Left lung (tissue), 14 donors: Measurements from ENCODE around the gene SAT1. TPM values are rescaled to one million over a fixed set of nuclear protein-coding genes. Genes with fewer than 3 reads are reported as not detected.

ENCODE experiments used
- ATAC-seq: fragments of 200-7000 bp; cut with Tn5 transposase; one replicate; pipeline ENCODE4 v1.9.1; 2020; ENCODE audit warnings: moderate library complexity
- DNase-seq, 4 donors: peaks; one replicate each; pipeline ENCODE4 v3.0.0-alpha.2; 2013 to 2020
- H3K27ac ChIP-seq, 2 donors: fragments of 200-600 bp; sonication (generic) in 1 of 2; one replicate each; pipeline versions ENCODE4 v1.5.0 to v1.8.0; 2020 to 2021
- H3K27me3 ChIP-seq, 2 donors: fragments of 200-600 bp; sonication (generic) in 1 of 2; one replicate each; pipeline versions ENCODE4 v1.5.0 to v1.8.0; 2020 to 2021
- H3K36me3 ChIP-seq, 2 donors: fragments of 200-600 bp; sonication (generic) in 1 of 2; one replicate each; pipeline versions ENCODE4 v1.5.0 to v1.8.0; 2020 to 2021
- H3K4me1 ChIP-seq, 2 donors: fragments of 200-600 bp; one replicate each; pipeline ENCODE4 v1.8.0; 2021
- H3K4me3 ChIP-seq, 2 donors: fragments of 200-600 bp; sonication (generic) in 1 of 2; one replicate each; pipeline versions ENCODE4 v1.5.0 to v1.8.0; 2020 to 2021; ENCODE audit warnings: mild to moderate bottlenecking in 1 of 2
- H3K9me3 ChIP-seq, 2 donors: fragments of 200-600 bp; sonication (generic) in 1 of 2; one replicate each; pipeline versions ENCODE4 v1.5.0 to v1.8.0; 2020 to 2021
- intact Hi-C, 2 donors: fragments of 100-400 bp; cut with DNase I; formaldehyde crosslinking; loops; one replicate each; pipeline versions ENCODE4 v1.11.2 to v1.14.2; 2022
- long read RNA-seq, 12 donors: library from polyadenylated mRNA in 2 of 12; unstranded in 2 of 12; transcript quantifications; one replicate each; pipeline ENCODE4 v2.0.0 and lab custom pipeline, GENCODE V29; 2019 to 2026
- polyA plus RNA-seq, 6 donors: library from polyadenylated mRNA; unstranded; fragments of 120-200 nt; gene quantifications; one replicate each; pipeline ENCODE4 v1.2.1, GENCODE V29; 2013; ENCODE audit not compliant: insufficient read length in 6 of 6
- total RNA-seq, 2 donors: library from RNA; stranded (reverse); fragmentation: NEBNext Ultra II Directional; extraction: Animal tissue kit (Norgen Biotek cat#: 25700); gene quantifications; one replicate each; pipeline ENCODE4 v1.2.1, GENCODE V29; 2021
- TF ChIP-seq, protein P1 (sequence below), 2 donors: fragments of 200-600 bp; sonication (generic) in 1 of 2; IDR thresholded peaks; one replicate each; pipeline versions ENCODE4 v1.5.0 to v1.8.0; 2021; ENCODE audit warnings: antibody characterized with exemption in 2 of 2
- donor health status: DM: no; HTN: yes; CAD: no.
- donor health status: DM: no; HTN: no; CAD: no.

The SAT1 gene
- total RNA-seq (100 to 1,000 TPM; 723 to 970 TPM), polyA plus RNA-seq (100 to 1,000 TPM; 266 to 434 (median 355) TPM)
- long read RNA-seq, donor 1, transcript SAT1-204 (6 exons, 1,065 nt) = minor isoform, 95 of 317 reads
- long read RNA-seq, donor 1, transcript SAT1-202 (3 exons, 909 nt) = minor isoform, 46 of 317 reads
- long read RNA-seq, donor 1, transcript SAT1-207 (3 exons, 1,033 nt) = major isoform, 113 of 317 reads
- long read RNA-seq, donor 1, transcript SAT1-201 (2 exons, 801 nt) = minor isoform, 21 of 317 reads
- long read RNA-seq, donor 1, partial matches to known transcripts = 13 of 317 reads
- long read RNA-seq, donor 1, other reads (novel, unspliced or antisense) = 17 of 317 reads
- long read RNA-seq, donor 2, transcript SAT1-204 (6 exons, 1,065 nt) = minor isoform, 53 of 184 reads
- long read RNA-seq, donor 2, transcript SAT1-209 (7 exons, 1,135 nt) = minor isoform, 13 of 184 reads
- long read RNA-seq, donor 2, transcript SAT1-207 (3 exons, 1,033 nt) = major isoform, 77 of 184 reads
- long read RNA-seq, donor 2, transcript SAT1-202 (3 exons, 909 nt) = minor isoform, 23 of 184 reads
- long read RNA-seq, donor 2, partial matches to known transcripts = 0 of 184 reads
- long read RNA-seq, donor 2, other reads (novel, unspliced or antisense) = 8 of 184 reads
- long read RNA-seq, donor 3, transcript SAT1-207 (3 exons, 1,033 nt) = major isoform, 78 of 156 reads
- long read RNA-seq, donor 3, transcript SAT1-202 (3 exons, 909 nt) = minor isoform, 16 of 156 reads
- long read RNA-seq, donor 3, transcript SAT1-201 (2 exons, 801 nt) = minor isoform, 5 of 156 reads
- long read RNA-seq, donor 3, transcript SAT1-204 (6 exons, 1,065 nt) = minor isoform, 38 of 156 reads
- long read RNA-seq, donor 3, partial matches to known transcripts = 0 of 156 reads
- long read RNA-seq, donor 3, other reads (novel, unspliced or antisense) = 10 of 156 reads
- long read RNA-seq, donor 4, transcript SAT1-202 (3 exons, 909 nt) = minor isoform, 110 of 781 reads
- long read RNA-seq, donor 4, transcript SAT1-207 (3 exons, 1,033 nt) = minor isoform, 18 of 781 reads
- long read RNA-seq, donor 4, transcript SAT1-204 (6 exons, 1,065 nt) = major isoform, 586 of 781 reads
- long read RNA-seq, donor 4, transcript SAT1-209 (7 exons, 1,135 nt) = minor isoform, 13 of 781 reads
- long read RNA-seq, donor 4, partial matches to known transcripts = 4 of 781 reads
- long read RNA-seq, donor 4, other reads (novel, unspliced or antisense) = 39 of 781 reads
- long read RNA-seq, donor 5, transcript SAT1-207 (3 exons, 1,033 nt) = minor isoform, 77 of 262 reads
- long read RNA-seq, donor 5, transcript SAT1-201 (2 exons, 801 nt) = minor isoform, 20 of 262 reads
- long read RNA-seq, donor 5, transcript SAT1-204 (6 exons, 1,065 nt) = major isoform, 82 of 262 reads
- long read RNA-seq, donor 5, transcript SAT1-202 (3 exons, 909 nt) = minor isoform, 40 of 262 reads
- long read RNA-seq, donor 5, partial matches to known transcripts = 0 of 262 reads
- long read RNA-seq, donor 5, other reads (novel, unspliced or antisense) = 21 of 262 reads
- long read RNA-seq, donor 6, transcript SAT1-201 (2 exons, 801 nt) = minor isoform, 23 of 211 reads
- long read RNA-seq, donor 6, transcript SAT1-207 (3 exons, 1,033 nt) = minor isoform, 31 of 211 reads
- long read RNA-seq, donor 6, transcript SAT1-204 (6 exons, 1,065 nt) = major isoform, 79 of 211 reads
- long read RNA-seq, donor 6, transcript SAT1-202 (3 exons, 909 nt) = minor isoform, 25 of 211 reads
- long read RNA-seq, donor 6, partial matches to known transcripts = 22 of 211 reads
- long read RNA-seq, donor 6, other reads (novel, unspliced or antisense) = 10 of 211 reads
- long read RNA-seq, donor 7, transcript SAT1-205 (2 exons, 826 nt) = minor isoform, 5 of 306 reads
- long read RNA-seq, donor 7, transcript SAT1-207 (3 exons, 1,033 nt) = major isoform, 162 of 306 reads
- long read RNA-seq, donor 7, transcript SAT1-202 (3 exons, 909 nt) = minor isoform, 17 of 306 reads
- long read RNA-seq, donor 7, transcript SAT1-204 (6 exons, 1,065 nt) = minor isoform, 85 of 306 reads
- long read RNA-seq, donor 7, partial matches to known transcripts = 15 of 306 reads
- long read RNA-seq, donor 7, other reads (novel, unspliced or antisense) = 13 of 306 reads
- long read RNA-seq, donor 8, transcript SAT1-207 (3 exons, 1,033 nt) = major isoform, 111 of 181 reads
- long read RNA-seq, donor 8, transcript SAT1-202 (3 exons, 909 nt) = minor isoform, 12 of 181 reads
- long read RNA-seq, donor 8, transcript SAT1-204 (6 exons, 1,065 nt) = minor isoform, 34 of 181 reads
- long read RNA-seq, donor 8, partial matches to known transcripts = 0 of 181 reads
- long read RNA-seq, donor 8, other reads (novel, unspliced or antisense) = 16 of 181 reads
- long read RNA-seq, donor 9, partial matches to known transcripts = 0 of 3 reads
- long read RNA-seq, donor 9, other reads (novel, unspliced or antisense) = 0 of 3 reads
- long read RNA-seq, donor 10, transcript SAT1-204 (6 exons, 1,065 nt) = major isoform, 838 of 1,024 reads
- long read RNA-seq, donor 10, transcript SAT1-202 (3 exons, 909 nt) = minor isoform, 100 of 1,024 reads
- long read RNA-seq, donor 10, transcript SAT1-209 (7 exons, 1,135 nt) = minor isoform, 47 of 1,024 reads
- long read RNA-seq, donor 10, transcript SAT1-201 (2 exons, 801 nt) = minor isoform, 8 of 1,024 reads
- long read RNA-seq, donor 10, partial matches to known transcripts = 7 of 1,024 reads
- long read RNA-seq, donor 10, other reads (novel, unspliced or antisense) = 20 of 1,024 reads
- long read RNA-seq, donor 11, transcript SAT1-204 (6 exons, 1,065 nt) = major isoform, 133 of 367 reads
- long read RNA-seq, donor 11, transcript SAT1-202 (3 exons, 909 nt) = minor isoform, 40 of 367 reads
- long read RNA-seq, donor 11, transcript SAT1-201 (2 exons, 801 nt) = minor isoform, 15 of 367 reads
- long read RNA-seq, donor 11, transcript SAT1-207 (3 exons, 1,033 nt) = minor isoform, 129 of 367 reads
- long read RNA-seq, donor 11, partial matches to known transcripts = 14 of 367 reads
- long read RNA-seq, donor 11, other reads (novel, unspliced or antisense) = 29 of 367 reads
- long read RNA-seq, donor 12, transcript SAT1-201 (2 exons, 801 nt) = minor isoform, 11 of 205 reads
- long read RNA-seq, donor 12, transcript SAT1-207 (3 exons, 1,033 nt) = major isoform, 114 of 205 reads
- long read RNA-seq, donor 12, transcript SAT1-202 (3 exons, 909 nt) = minor isoform, 26 of 205 reads
- long read RNA-seq, donor 12, transcript SAT1-204 (6 exons, 1,065 nt) = minor isoform, 26 of 205 reads
- long read RNA-seq, donor 12, partial matches to known transcripts = 0 of 205 reads
- long read RNA-seq, donor 12, other reads (novel, unspliced or antisense) = 15 of 205 reads

DNA sequence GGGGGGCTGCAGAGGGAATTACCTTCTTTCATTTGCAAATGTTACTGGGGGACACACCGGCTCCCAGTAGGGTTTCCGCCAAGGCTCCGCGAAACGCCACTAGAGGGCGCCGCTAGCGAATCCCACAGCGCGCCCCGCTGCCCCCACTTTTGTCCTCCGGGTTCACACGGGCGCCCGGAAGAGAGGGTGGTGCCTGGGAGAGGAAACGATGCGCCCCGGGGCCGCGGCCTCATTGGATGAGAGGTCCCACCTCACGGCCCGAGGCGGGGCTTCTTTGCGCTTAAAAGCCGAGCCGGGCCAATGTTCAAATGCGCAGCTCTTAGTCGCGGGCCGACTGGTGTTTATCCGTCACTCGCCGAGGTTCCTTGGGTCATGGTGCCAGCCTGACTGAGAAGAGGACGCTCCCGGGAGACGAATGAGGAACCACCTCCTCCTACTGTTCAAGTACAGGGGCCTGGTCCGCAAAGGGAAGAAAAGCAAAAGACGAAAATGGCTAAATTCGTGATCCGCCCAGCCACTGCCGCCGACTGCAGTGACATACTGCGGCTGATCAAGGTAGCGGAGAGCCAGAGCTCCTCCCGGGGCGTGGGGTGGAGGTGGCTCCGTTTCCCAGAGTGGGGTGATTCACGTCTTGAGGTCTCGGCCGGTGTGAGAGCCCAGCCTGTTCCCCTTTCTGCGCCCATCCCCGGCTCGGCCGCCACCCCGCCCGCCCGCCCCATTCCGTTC lies at the start of gene SAT1:
TSS of gene SAT1 (plus strand) at position 311 of the 726 bp plus-strand sequence. CDS start at position 490, 179 bp downstream.
- Histone ChIP-seq H3K27me3 (no peaks in the 10 kb centered on the region), H3K36me3 (peaks cover 0 to 15% of the 10 kb centered on the region in 2 donors), H3K4me1 (peaks cover 0 to 17% of the 10 kb centered on the region in 2 donors), H3K9me3 (no peaks in the 10 kb centered on the region), H3K4me3 (peak within 1 kb of the TSS; percentile 47 to 59), H3K27ac (peak within 1 kb of the TSS; percentile 93 to 96)
- TF ChIP-seq, protein P1, sequence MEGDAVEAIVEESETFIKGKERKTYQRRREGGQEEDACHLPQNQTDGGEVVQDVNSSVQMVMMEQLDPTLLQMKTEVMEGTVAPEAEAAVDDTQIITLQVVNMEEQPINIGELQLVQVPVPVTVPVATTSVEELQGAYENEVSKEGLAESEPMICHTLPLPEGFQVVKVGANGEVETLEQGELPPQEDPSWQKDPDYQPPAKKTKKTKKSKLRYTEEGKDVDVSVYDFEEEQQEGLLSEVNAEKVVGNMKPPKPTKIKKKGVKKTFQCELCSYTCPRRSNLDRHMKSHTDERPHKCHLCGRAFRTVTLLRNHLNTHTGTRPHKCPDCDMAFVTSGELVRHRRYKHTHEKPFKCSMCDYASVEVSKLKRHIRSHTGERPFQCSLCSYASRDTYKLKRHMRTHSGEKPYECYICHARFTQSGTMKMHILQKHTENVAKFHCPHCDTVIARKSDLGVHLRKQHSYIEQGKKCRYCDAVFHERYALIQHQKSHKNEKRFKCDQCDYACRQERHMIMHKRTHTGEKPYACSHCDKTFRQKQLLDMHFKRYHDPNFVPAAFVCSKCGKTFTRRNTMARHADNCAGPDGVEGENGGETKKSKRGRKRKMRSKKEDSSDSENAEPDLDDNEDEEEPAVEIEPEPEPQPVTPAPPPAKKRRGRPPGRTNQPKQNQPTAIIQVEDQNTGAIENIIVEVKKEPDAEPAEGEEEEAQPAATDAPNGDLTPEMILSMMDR (IDR thresholded peaks at IDR 0.05) = peak; percentile 55 to 82
- ATAC-seq = peak; percentile 90
- DNase-seq = peak; percentile 87 to 96 (median 96)
- intact Hi-C loops = loop anchor here in 1 of 2 donors (5.0 kb wide), 1 partner anchor 119 kb away; no protein-coding TSS in a partner anchor

DNA sequence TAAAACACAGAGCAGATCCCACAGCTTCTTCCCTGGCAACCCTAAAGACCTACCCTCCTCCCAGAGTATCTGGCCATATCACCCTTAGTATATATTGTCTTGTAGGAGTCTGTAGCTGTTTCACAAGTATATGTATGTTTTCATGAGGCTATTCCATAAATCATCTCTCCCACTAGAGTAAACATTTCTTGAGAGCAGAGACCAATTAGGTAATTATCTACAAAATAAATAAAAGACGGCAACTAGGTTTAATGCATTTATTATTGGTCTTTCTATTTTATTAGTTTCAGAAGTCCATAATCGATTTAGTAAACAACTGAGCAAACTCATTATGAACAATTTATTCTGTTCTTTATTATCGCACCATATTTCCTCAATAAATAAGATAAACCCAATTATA lies 46.9 kb upstream of the SAT1 start:
- TF ChIP-seq, protein P1 (IDR thresholded peaks at IDR 0.05) = no peak
- H3K27ac ChIP-seq = no peak overlapping the region
- no peak for ATAC-seq
- intact Hi-C loops = no loop called here
- H3K4me3 ChIP-seq = no peak overlapping the region
- no peaks in the 10 kb centered on the region for H3K9me3 ChIP-seq
- H3K4me1 ChIP-seq = peaks cover 0 to 3% of the 10 kb centered on the region in 2 donors
- H3K27me3 ChIP-seq = peaks cover 0 to 6% of the 10 kb centered on the region in 2 donors
- no peak for DNase-seq
- peaks cover 0 to 6% of the 10 kb centered on the region in 2 donors for H3K36me3 ChIP-seq

DNA sequence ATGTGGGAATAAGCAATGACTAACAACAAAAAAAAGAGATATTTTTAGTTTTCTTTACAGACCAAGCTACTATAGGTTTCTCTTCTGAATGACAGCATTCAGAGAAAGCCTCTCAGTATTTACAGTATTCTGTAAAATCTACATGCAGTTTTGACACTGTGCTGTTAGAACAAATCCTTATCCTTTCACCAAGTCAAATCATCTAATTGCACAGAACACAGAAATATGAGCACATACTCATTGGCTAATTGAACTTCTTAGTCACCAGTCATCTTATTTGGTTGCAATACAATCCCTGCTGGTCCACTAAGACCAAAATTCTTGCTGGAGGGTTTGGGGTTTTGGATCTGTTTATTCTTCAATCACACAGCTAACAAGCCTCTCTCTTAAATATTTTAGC lies 45.6 kb upstream of the SAT1 start:
- peaks cover 2 to 12% of the 10 kb centered on the region in 2 donors for H3K4me1 ChIP-seq
- H3K4me3 ChIP-seq = no peak overlapping the region
- no peaks in the 10 kb centered on the region for H3K36me3 ChIP-seq
- no peak overlapping the region for H3K27ac ChIP-seq
- intact Hi-C loops = no loop called here
- TF ChIP-seq, protein P1 (IDR thresholded peaks at IDR 0.05) = no peak
- no peaks in the 10 kb centered on the region for H3K9me3 ChIP-seq
- DNase-seq (no peak), ATAC-seq (no peak)
- H3K27me3 ChIP-seq = peaks cover 0 to 6% of the 10 kb centered on the region in 2 donors
